Measurements from ENCODE around the gene B3GNT3. TPM values are rescaled to one million over a fixed set of nuclear protein-coding genes. Genes with fewer than 3 reads are reported as not detected.

B3GNT3 gene
- total and polyA plus RNA-seq, 2 of the 13 experiments (the other 11 are each of a cell fraction or from before 2014, with no cell fraction given): 0.86 to 4.0 TPM

GRCh38 chr19:17765069-17765618 lies 29.8 kb upstream of the B3GNT3 start (continued):
- no peak for TF ChIP-seq MLXIP (CRISPR knock-in tag; IDR thresholded peaks at IDR 0.05; ENCODE audit: borderline replicate concordance)
- no peak for TF ChIP-seq PRDM15 (CRISPR knock-in tag; IDR thresholded peaks at IDR 0.05)
- no peak; the same call in 1 of the 2 replicates for TF ChIP-seq PBX2 (CRISPR knock-in tag; IDR thresholded peaks at IDR 0.05)
- no peak for TF ChIP-seq CREBL2 (CRISPR knock-in tag; IDR thresholded peaks at IDR 0.05; ENCODE audit: borderline replicate concordance)
- TF ChIP-seq KMT2A (CRISPR knock-in tag; IDR thresholded peaks at IDR 0.05): 0 out of 2 replicates have a peak, but pooled peaks have one; percentile 57
- TF ChIP-seq ZZZ3 (CRISPR knock-in tag; IDR thresholded peaks at IDR 0.05; ENCODE audit: borderline replicate concordance): no peak
- 0 out of 2 replicates have a peak, but pooled peaks have one; percentile 51 for TF ChIP-seq ZMAT3 (CRISPR knock-in tag; conservative IDR thresholded peaks at IDR 0.05)
- TF ChIP-seq SRSF4 (IDR thresholded peaks at IDR 0.05; ENCODE audit: low read depth, low read length, poor library complexity, severe bottlenecking): no peak
- peak; percentile 79 for TF ChIP-seq TARDBP (CRISPR knock-in tag; IDR thresholded peaks at IDR 0.05)
- no peak for TF ChIP-seq ZNF552 (CRISPR knock-in tag; IDR thresholded peaks at IDR 0.05; ENCODE audit: borderline replicate concordance)
- TF ChIP-seq PBX3 (CRISPR knock-in tag; IDR thresholded peaks at IDR 0.05; ENCODE audit: borderline replicate concordance): no peak
- TF ChIP-seq ZNF337 (CRISPR knock-in tag; IDR thresholded peaks at IDR 0.05; ENCODE audit: borderline replicate concordance, low read depth): no peak
- no peak for TF ChIP-seq ZNF17 (CRISPR knock-in tag; IDR thresholded peaks at IDR 0.05)
- TF ChIP-seq ZBTB37 (CRISPR knock-in tag; IDR thresholded peaks at IDR 0.05): no peak
- no peak for TF ChIP-seq SRY (CRISPR knock-in tag; IDR thresholded peaks at IDR 0.05)
- no peak for TF ChIP-seq ZNF879 (CRISPR knock-in tag; IDR thresholded peaks at IDR 0.05)
- TF ChIP-seq DNMT3B (CRISPR knock-in tag; conservative IDR thresholded peaks at IDR 0.05): no peak
- no peak for TF ChIP-seq GTF3A (CRISPR knock-in tag; conservative IDR thresholded peaks at IDR 0.05)
- TF ChIP-seq ZNF432 (CRISPR knock-in tag; IDR thresholded peaks at IDR 0.05; ENCODE audit: borderline replicate concordance): no peak

All from HepG2 (cell line).